AG09319 (cell line): ENCODE results near the gene CASS4.

Experiments used
- DNase-seq: peaks from one replicate; pipeline ENCODE4 v3.0.0-alpha.2; 2010; ENCODE audit warnings: low read depth; ENCODE audit errors: extremely low read depth
- TF ChIP-seq, protein P1 (sequence below): IDR thresholded peaks from 2 replicates; pipeline ENCODE4 v1.5.1; 2011; ENCODE audit warnings: low read depth, mild to moderate bottlenecking, inconsistent platforms, low read length, moderate library complexity

The CASS4 gene

DNA sequence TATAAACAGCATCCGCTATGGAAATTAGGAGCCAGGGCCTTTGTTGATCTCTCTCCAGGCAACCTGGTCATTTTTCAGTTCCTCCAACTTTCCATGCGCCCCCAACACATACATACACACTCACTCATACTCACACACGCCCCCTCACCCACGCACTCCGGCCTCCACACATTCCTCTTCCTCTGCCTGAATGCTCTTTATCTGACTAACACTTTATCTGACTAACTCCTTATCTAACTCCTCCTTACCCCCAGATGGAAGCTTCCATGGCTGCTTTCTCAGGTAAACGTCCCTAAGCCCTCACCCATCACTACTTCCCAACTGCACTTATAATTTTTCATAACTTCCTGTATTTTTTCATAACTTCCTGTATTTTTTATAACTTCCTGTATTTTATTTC, 17.4 kb downstream of the CASS4 start:
- no peak for DNase-seq

DNA sequence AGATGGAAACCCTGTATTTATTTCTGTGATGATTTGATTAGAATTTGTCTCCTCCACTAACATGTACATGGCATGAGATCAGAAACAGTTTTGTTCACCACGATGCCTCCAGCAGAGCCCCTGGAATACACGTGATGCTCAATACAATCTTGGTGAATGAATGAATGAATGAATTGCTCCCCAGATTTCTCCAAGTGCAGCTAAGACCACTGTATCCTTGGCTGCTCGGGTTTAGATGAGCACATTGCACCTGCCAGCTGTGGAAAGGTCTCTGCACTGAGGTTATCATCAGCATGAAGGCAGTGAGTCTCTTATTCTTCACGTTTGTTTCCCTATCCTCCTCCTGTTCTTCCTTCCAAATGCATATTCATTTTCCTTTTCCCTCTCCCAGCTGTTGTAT, 17.9 kb downstream of the CASS4 start:
- TF ChIP-seq, protein P1, sequence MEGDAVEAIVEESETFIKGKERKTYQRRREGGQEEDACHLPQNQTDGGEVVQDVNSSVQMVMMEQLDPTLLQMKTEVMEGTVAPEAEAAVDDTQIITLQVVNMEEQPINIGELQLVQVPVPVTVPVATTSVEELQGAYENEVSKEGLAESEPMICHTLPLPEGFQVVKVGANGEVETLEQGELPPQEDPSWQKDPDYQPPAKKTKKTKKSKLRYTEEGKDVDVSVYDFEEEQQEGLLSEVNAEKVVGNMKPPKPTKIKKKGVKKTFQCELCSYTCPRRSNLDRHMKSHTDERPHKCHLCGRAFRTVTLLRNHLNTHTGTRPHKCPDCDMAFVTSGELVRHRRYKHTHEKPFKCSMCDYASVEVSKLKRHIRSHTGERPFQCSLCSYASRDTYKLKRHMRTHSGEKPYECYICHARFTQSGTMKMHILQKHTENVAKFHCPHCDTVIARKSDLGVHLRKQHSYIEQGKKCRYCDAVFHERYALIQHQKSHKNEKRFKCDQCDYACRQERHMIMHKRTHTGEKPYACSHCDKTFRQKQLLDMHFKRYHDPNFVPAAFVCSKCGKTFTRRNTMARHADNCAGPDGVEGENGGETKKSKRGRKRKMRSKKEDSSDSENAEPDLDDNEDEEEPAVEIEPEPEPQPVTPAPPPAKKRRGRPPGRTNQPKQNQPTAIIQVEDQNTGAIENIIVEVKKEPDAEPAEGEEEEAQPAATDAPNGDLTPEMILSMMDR = no peak
- DNase-seq = no peak

More for the DNA sequence above, 17.4 kb downstream of the CASS4 start:
- TF ChIP-seq, protein P1 = no peak

- TF ChIP-seq, protein P1 = no peak
- no peak for DNase-seq
These were observed 18.4 kb downstream of the CASS4 start for GRCh38 chr20:56430461-56430860.

- TF ChIP-seq, protein P1 = no peak
- no peak for DNase-seq
These were observed 18.9 kb downstream of the CASS4 start for GRCh38 chr20:56430957-56431356.

DNA sequence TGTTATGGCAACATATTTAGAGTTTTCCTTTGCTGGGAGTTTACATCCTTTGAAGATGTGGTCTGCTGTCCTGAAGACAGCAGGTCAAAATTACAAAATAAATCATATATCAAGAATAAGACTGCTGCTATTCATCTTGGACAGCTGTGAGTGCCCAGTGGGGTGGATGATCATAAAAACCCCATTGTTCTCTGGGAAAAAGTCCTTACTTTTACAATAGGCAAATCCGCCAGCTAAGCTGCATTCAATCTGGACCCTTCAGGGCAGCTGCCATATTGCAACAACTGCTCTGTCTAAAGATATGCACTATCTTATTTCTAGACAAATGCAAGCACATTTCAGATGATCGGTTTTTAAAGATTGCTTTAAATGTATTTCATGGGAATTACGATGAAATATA, 19.4 kb downstream of the CASS4 start:
- no peak for DNase-seq
- TF ChIP-seq, protein P1 = no peak

GRCh38 chr20:56433221-56433879, 21.3 kb downstream of the CASS4 start:
- TF ChIP-seq, protein P1 = no peak
- no peak for DNase-seq

DNA sequence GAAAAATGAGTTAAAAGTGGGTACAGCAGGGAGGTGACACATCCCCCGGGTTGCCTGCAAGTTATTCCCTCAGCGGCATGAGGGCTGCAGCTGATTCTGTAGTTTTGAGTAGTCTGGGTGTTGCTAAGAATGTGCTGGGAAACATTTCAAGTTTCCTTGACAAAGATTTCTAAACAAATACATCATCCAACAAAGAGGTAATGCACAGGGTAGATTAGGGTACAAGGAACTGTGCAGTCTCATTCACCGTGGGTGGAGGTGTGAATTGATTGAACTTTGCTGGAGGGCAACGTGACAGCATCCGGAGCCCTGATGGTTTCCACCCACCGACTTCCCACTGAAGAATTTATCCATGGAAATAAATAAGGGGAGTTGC, 21.8 kb downstream of the CASS4 start:
- DNase-seq = peak; percentile 56
- TF ChIP-seq, protein P1 = no peak
